Pancreas (tissue), 10 donors: ENCODE data around the gene CAPZB. TPM values are rescaled to one million over a fixed set of nuclear protein-coding genes. Genes with fewer than 3 reads are reported as not detected.
A peak's percentile ranks its signal among the peaks of the same experiment; 100 is the strongest.

Experiments
- ATAC-seq, 4 donors: fragments of 200-7000 bp; cut with Tn5 transposase; one replicate each; pipeline versions ENCODE4 v1.8.0 to v1.9.1; 2020; ENCODE audit warnings: mild to moderate bottlenecking in 4 of 4, moderate library complexity in 4 of 4
- DNase-seq, 6 donors: peaks; one replicate each; pipeline ENCODE4 v3.0.0-alpha.2; 2020
- FAIRE-seq: peaks from 2 replicates; lab custom pipeline; 2012; peaks lifted over from hg19 to GRCh38; lab: Jason Lieb, UNC
- H3K27ac ChIP-seq, 4 donors: fragments of 200-600 bp; sonication (generic); 1 replicate in 3 of 4; 2 replicates in 1 of 4; pipeline versions ENCODE4 v1.5.0 to v1.8.0; 2020
- H3K27me3 ChIP-seq, 4 donors: fragments of 200-600 bp; one replicate each; pipeline ENCODE4 v1.8.0; 2021
- H3K36me3 ChIP-seq, 3 donors: fragments of 200-600 bp; sonication (generic) in 1 of 3; one replicate each; pipeline versions ENCODE4 v1.5.0 to v1.8.0; 2020 to 2021
- H3K4me1 ChIP-seq, 3 donors: fragments of 200-600 bp; one replicate each; pipeline ENCODE4 v1.8.0; 2021
- H3K4me3 ChIP-seq, 4 donors: fragments of 200-600 bp; sonication (generic) in 2 of 4; one replicate each; pipeline versions ENCODE4 v1.5.0 to v1.8.0; 2020 to 2021
- H3K9me3 ChIP-seq, 4 donors: fragments of 200-600 bp; one replicate each; pipeline ENCODE4 v1.8.0; 2021
- CTCF ChIP-seq, 4 donors: fragments of 200-600 bp; sonication (generic) in 3 of 4; IDR thresholded peaks; one replicate each; pipeline versions ENCODE4 v1.5.0 to v1.8.0; 2021; ENCODE audit warnings: antibody characterized with exemption in 4 of 4
- WGBS, 2 donors: extraction: QIAGEN DNeasy Blood & Tissue Kit; methylation state at CpG; one replicate each; pipeline ENCODE4 v1.1.7; 2013; 5-methylcytosine and 5-hydroxymethylcytosine counted together
- intact Hi-C, 3 donors: fragments of 100-400 bp; cut with DNase I; formaldehyde crosslinking; loops; one replicate each; pipeline versions ENCODE4 v1.11.1 to v1.14.2; 2022
- polyA plus RNA-seq, 2 donors: library from polyadenylated mRNA; stranded (reverse); fragments of 200-250 nt; gene quantifications; one replicate each; pipeline ENCODE4 v1.2.3, GENCODE V29; 2013
- total RNA-seq, 6 donors: library from RNA; stranded (reverse); fragmentation: NEBNext Ultra II Directional in 4 of 6; extraction: Animal tissue kit (Norgen Biotek cat#: 25700) in 4 of 6; gene quantifications; one replicate each; pipeline versions ENCODE4 v1.2.1 to v1.2.4, GENCODE V29; 2021 to 2023
- donor health status: healthy with polysubstance abuse.
- donor health status: DM: no; HTN: no; CAD: no; lungs with moderate emphysema.
- donor health status: DM: no; HTN: no; CAD: no.
- donor health status: control.
- donor health status: control.
- donor health status: Bipolar disorder and iron deficiency.
- donor health status: DM: yes; HTN: yes; CAD: no.
- donor health status: DM: no; HTN: no; CAD: no.
- donor health status: DM: no; HTN: no; CAD: no.
- donor health status: DM: yes; HTN: yes; CAD: no.

Gene CAPZB
- total and polyA plus RNA-seq, 8 donors: 43.2 to 124 (median 74.9) TPM

- FAIRE-seq (no peak), DNase-seq (no peak), ATAC-seq (no peak)
- TF ChIP-seq CTCF (IDR thresholded peaks at IDR 0.05): no peak
- Histone ChIP-seq H3K27ac (no peak overlapping the region), H3K36me3 (no peaks in the 10 kb centered on the region), H3K4me3 (no peak overlapping the region), H3K4me1 (no peaks in the 10 kb centered on the region), H3K9me3 (no peaks in the 10 kb centered on the region), H3K27me3 (no peaks in the 10 kb centered on the region)
- intact Hi-C loops: no loop called here
- WGBS, 2 donors: 95 to 100% methylated on average over 1 of the region's 1 CpG
Observed at GRCh38 chr1:19496527-19496874, 11.2 kb upstream of the CAPZB start.

GRCh38 chr1:19495799-19496526 lies 10.6 kb upstream of the CAPZB start:
- Histone ChIP-seq H3K9me3 (no peaks in the 10 kb centered on the region), H3K4me3 (no peak overlapping the region), H3K4me1 (no peaks in the 10 kb centered on the region), H3K27ac (no peak overlapping the region), H3K27me3 (no peaks in the 10 kb centered on the region), H3K36me3 (no peaks in the 10 kb centered on the region)
- no peak for DNase-seq
- TF ChIP-seq CTCF (IDR thresholded peaks at IDR 0.05): no peak
- WGBS, 2 donors: 35 to 56% methylated on average over 3 of the region's 3 CpGs
- FAIRE-seq: no peak
- peak in 1 of 4 donors; percentile 59 for ATAC-seq
- intact Hi-C loops: no loop called here

GRCh38 chr1:19495000-19495656 lies 9.8 kb upstream of the CAPZB start:
- ATAC-seq (peak in 3 of 4 donors; percentile 45 to 60 (median 57)), DNase-seq (no peak), FAIRE-seq (no peak)
- H3K36me3 ChIP-seq: no peaks in the 10 kb centered on the region
- H3K4me1 ChIP-seq: no peaks in the 10 kb centered on the region
- no peak for TF ChIP-seq CTCF (IDR thresholded peaks at IDR 0.05)
- no peaks in the 10 kb centered on the region for H3K9me3 ChIP-seq
- no peaks in the 10 kb centered on the region for H3K27me3 ChIP-seq
- peak overlapping the region in 1 of 4 donors; percentile 8 for H3K27ac ChIP-seq
- 66 to 82% methylated on average over 11 of the region's 11 CpGs for WGBS, 2 donors
- intact Hi-C loops: no loop called here
- H3K4me3 ChIP-seq: no peak overlapping the region

GRCh38 chr1:19493547-19493946 lies 8.2 kb upstream of the CAPZB start:
- Histone ChIP-seq H3K27me3 (no peaks in the 10 kb centered on the region), H3K4me1 (no peaks in the 10 kb centered on the region), H3K27ac (no peak overlapping the region), H3K9me3 (no peaks in the 10 kb centered on the region), H3K4me3 (no peak overlapping the region), H3K36me3 (no peaks in the 10 kb centered on the region)
- no peak for DNase-seq
- intact Hi-C loops: no loop called here
- no peak for FAIRE-seq
- no peak for ATAC-seq
- 45 to 79% methylated on average over 2 of the region's 2 CpGs for WGBS, 2 donors
- TF ChIP-seq CTCF (IDR thresholded peaks at IDR 0.05): no peak

GRCh38 chr1:19489996-19490395 lies 4.7 kb upstream of the CAPZB start:
- WGBS, 2 donors: 51 to 94% methylated on average over 2 of the region's 2 CpGs
- Histone ChIP-seq H3K36me3 (no peaks in the 10 kb centered on the region), H3K27me3 (no peaks in the 10 kb centered on the region), H3K27ac (no peak overlapping the region), H3K4me1 (peaks cover 0 to 9% (median 0%) of the 10 kb centered on the region in 3 donors), H3K4me3 (no peak overlapping the region), H3K9me3 (no peaks in the 10 kb centered on the region)
- FAIRE-seq (no peak), DNase-seq (no peak), ATAC-seq (no peak)
- intact Hi-C loops: loop anchor here in 1 of 3 donors (10.0 kb wide), 1 partner anchor 165 kb away; no protein-coding TSS in a partner anchor
- TF ChIP-seq CTCF (IDR thresholded peaks at IDR 0.05): no peak
